ENCODE data around the gene ZNF562. TPM values are rescaled to one million over a fixed set of nuclear protein-coding genes. Genes with fewer than 3 reads are reported as not detected.
A peak's percentile ranks its signal among the peaks of the same experiment; 100 is the strongest.

The ZNF562 gene
- polyA plus RNA-seq, 3 donors, result 19.9 to 27.2 (median 26.4) TPM

DNA sequence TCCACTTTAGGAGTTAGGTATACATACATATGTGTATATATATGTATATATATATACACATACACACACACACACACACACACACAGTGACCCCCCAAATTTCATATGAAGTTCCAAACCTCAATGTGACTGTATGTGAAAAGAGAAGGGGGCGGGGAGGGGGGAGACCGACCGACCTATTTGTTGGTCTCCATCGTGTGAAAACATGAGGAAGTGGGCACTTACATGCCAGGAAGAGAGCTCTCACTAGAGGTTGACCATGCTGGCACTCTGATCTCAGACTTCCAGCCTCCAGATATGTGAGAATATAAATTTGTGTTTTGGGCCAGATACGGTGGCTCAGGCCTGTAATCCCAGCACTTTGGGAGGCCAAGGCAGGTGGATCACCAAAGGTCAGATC is 24.6 kb downstream of the ZNF562 start:
- no peak for DNase-seq

DNA sequence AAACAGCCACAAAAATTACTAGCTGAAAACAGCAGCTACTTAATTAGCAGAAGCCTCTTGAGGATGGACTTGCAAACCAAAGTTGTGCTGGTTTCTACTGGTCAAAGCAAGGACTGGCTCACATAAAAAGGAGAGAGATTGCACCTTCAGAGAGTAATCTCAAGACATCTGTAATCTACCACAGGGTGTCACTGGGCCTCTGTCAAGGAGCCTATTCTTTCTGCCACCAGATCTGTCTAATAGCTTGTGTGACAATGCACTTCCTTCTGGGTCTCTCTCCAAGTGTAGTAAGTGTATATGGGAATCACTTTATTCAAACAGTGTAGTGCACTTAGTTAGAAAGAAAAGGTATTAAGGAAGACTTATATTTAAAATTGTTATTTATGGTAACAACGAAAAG is 29.4 kb downstream of the ZNF562 start:
- DNase-seq, result no peak

DNA sequence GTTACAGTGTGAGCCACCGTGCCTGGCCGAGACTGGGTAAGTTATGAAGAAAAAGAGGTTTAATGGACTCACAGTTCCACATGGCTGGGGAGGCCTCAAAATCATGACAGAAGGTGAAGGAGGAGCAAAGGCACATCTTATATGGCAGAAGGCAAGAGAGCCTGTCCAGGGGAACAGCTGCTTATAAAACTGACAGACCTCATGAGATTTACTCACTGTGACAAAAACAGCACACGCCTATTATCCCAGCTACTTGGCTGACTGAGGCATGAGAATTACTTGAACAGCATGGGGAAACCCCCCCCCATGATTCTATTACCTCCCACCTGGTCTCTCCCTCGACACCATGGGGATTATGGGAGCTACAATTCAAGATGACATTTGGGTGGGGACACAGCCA is 30.4 kb downstream of the ZNF562 start:
- DNase-seq, result no peak

DNA sequence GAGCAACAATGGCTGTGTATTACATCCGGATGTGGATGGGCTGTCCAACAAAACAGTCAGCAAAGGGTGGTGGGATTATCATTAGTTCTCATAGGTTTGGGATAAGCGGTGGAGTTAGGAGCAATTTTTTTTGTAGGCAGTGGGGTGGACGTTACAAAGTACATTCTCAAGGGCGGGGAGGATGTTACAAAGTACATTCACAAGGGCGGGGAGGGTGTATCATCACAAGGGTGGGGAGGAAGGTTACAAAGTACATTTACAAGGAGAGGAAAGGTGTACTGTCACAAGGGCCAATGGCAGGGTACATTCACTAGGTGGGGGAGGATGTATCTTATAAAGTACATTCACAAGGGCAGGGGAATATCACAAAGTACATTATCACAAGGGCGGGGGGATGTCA is 33.1 kb downstream of the ZNF562 start:
- DNase-seq, result no peak

DNA sequence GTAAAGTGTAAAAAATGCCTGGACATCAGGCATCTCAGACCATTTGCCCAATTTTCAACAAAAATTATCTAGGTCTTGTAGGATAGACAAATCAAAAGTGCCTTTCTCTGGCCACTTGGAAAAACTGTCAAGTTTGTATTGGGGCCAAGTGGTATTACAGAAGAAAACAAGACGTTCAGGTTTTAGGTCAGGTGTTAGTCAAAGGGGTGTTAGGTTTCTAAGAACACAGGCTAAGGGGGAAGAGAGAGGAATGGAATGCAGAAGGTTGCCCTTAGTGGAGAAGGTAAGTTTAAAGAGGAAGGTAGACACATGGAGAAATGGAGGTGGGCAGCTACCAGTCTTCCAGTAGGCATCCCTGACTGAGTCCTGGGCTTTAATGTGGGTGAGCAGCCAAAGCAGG is 33.9 kb downstream of the ZNF562 start:
- no peak for DNase-seq

DNA sequence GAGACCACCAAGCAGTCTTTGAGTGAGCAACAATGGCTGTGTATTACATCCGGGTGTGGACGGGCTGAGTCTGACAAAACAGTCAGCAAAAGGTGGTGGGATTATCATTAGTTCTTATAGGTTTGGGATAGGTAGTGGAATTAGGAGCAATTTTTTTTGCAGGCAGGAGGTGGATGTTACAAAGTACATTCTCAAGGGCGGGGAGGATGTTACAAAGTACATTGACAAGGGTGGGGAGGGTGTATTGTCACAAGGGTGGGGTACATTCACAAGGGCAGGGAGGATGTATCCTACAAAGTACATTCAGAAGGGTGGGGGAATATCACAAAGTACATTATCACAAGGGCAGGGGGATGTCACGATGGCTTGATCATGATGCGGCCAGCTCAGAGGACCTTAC is 38.9 kb downstream of the ZNF562 start:
- DNase-seq, result no peak

DNA sequence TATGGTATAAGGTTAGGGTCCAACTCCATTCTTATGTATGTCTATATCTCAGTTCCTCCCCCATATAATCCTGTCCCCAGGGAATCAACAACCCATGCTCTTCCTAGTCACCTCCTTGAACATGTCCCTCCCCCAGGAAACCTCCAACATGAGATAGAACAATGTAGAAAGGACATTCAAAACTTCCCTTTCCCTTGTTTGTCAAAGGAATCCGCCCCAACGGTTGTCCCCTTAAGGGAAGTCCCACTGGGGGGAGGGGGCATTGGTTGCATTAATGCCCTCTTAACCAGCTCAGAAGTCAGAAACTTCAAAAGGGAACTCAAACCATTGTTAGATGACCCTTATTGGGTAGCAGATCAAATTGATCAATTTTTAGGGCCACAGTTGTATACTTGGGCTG is 47.0 kb downstream of the ZNF562 start:
- no peak for DNase-seq

DNA sequence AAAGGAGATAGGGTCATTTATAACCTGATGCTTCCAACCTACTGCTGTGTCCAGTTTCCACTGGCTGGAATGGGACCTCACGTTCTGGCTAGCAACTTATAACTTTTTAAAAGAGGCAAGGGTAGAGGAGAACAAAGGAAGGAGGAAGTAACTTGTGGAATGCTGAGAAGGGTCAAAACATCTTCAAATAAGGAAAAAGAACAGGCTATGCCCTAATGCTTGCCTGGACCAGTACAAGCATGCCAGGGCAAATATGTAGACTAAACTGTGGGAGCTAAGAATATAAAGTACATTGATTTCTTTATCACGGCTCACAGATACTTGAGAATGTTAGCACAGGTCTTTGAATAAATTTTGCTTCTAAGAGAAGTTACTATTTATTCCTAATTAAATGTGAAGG is 52.4 kb downstream of the ZNF562 start:
- no peak for DNase-seq

DNA sequence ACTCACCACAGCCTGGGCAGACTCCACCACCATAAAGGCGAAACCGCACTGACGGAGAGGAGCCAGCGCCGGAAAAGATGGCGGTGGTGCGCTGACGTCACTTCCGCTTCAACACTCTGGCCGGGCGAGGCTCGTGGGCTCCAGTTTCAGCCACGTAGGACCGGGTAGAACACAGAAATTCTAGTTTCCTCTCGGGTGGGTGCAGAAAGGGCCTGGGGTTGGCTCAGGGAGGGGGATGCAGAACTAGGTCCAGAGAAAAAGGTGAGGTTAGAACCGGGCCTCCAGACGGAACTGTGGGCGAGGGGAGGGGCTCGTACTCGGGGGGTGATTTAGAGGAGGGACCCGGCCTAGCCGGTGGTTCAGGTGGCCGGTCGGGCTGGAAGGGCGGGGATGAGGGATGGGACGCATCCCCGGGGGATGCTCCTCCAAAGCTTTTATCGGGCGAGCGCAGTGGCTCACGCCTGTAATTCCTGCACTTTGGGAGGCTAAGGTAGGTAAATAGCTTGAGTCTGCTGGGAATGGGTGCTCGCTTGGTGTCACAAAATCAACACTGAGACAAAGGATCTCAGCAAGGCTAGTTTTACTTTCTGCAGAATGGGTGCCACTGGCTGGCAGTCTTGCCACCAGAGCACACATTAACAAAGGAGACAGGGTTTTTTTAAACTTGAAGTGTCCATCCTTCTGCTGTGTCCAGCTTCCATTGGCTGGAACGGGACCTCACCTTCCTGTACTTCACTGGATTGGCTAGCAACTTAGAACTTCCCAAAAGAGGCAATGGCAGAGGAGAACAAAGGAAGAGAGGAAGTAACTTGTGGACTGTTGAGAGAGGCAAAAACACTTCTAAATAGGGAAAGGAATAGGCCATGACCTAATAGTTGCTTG is 53.5 kb downstream of the ZNF562 start, which contains the start of gene ZNF561:
ZNF561 (minus strand) TSS at position 77 of the 882 bp plus-strand sequence. CDS start 1,776 bp downstream, outside the sequence.
- DNase-seq, result peak; percentile 90

DNA sequence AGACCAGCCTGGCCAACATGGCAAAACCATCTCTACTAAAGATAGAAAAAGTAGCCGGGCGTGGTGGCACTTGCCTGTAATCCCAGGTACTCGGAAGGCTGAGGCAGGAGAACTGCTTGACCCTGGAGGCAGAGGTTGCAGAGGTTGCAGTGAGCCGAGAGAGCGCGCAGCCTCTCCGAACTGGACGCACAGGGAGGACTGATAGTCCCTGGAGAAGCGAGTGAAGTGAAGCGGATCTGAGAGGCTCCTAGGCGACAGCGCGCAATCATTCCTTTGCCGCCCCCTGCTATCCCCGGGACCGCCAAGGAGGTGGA is 54.1 kb downstream of the ZNF562 start:
- no peak for DNase-seq

DNA sequence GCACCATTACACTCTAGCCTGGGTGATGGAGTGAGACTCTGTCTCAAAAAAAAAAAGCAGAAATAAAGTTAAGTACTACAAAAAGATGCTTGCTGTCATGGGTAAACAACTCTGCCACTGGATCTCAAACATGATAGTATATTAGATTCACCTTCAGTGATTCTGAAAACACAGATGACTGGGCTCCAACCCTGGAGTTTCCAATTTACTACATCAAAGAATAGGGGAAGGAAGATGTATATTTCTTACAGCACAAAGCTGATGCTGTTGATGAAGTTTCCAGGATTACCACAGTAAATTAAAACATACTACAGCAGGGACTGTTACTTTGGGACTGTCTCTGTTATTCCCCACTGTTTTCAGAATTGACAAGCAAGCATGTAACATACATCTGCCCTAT is 59.1 kb downstream of the ZNF562 start:
- DNase-seq, result no peak

DNA sequence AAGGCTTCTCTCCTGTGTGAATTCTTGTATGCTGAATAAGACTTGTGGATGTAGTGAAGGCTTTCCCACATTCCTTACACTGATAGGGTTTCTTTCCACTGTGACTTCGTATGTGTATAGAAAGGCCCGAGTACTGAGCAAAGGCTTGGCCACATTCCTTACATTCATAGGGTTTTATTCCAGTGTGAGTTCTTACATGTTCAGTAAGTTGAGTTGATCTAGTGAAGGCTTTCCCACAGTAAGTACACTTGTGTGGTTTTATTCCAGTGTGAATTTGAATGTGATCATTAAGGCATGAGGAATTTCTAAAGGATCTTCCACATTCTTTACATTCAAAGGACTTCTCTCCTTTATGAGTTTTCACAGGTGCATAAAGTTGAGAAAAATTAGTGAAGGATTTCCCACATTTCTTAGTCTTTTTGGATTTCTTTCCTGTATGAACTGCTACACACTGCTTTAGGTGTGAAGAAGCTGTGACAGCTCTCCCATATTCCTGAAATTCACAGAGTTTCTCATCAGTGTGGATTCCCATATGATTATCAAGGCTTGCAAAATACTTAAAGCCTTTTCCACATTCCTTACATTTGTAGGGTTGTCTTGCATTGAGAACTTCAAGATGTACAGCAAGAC is 64.3 kb downstream of the ZNF562 start:
- DNase-seq, result no peak

DNA sequence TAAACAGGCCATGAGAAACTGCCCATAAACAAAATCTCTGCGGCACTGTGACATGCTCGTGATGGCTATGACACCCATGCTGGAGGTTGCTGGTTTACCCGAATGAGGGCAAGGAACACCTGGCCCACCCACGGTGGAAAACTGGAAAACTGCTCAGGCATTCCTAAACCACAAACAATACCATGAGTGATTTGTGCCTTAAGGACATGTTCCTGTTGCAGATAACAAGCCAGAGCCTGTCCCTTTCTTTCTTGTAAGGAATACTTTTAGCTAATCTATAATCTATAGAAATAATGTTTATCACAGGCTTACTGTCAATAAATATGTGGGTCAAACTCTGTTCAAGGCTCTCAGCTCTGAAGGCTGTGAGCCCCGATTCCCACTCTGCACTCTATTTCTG is 66.0 kb downstream of the ZNF562 start:
- DNase-seq, result no peak

DNA sequence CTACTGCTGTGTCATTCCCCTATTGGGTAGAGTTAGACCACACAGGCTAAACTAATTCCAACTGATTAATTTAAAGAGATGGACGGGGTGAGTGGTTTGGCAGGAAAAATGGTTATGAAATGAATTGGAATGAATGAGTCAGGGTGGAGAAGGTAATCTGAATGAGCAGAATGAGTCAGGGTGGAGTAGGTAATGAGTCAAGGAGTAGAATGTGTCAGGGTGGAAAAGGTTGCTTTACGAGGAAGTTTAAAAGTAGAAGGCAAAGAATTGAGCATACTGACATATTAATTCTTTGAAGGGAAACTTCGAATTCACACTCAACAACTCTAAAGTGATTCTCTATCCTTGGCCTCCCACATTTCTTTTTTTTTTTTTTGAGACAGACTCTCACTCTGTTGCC is 77.9 kb downstream of the ZNF562 start:
- no peak for DNase-seq

Other genes with a start within 250 kb of the ZNF562 start
- 10 to 100 TPM; 38.2 to 68.5 (median 57.5) TPM for gene ZNF266, start 239.5 kb downstream of the ZNF562 start, polyA plus RNA-seq (ENCODE audit: insufficient read length in 3 of 3)
- gene ZNF560, start 176.5 kb downstream of the ZNF562 start, polyA plus RNA-seq (ENCODE audit: insufficient read length in 3 of 3), result under 1 TPM; 0.38 to 0.98 (median 0.83) TPM
- gene ZNF426, start 136.5 kb downstream of the ZNF562 start, polyA plus RNA-seq (ENCODE audit: insufficient read length in 3 of 3), result 10 to 100 TPM; 19.2 to 25.6 (median 25.5) TPM
- 10 to 100 TPM; 14.4 to 31.7 (median 25.3) TPM for gene ZNF121, start 90.6 kb downstream of the ZNF562 start, polyA plus RNA-seq (ENCODE audit: insufficient read length in 3 of 3)
- gene ZNF561, start 53.9 kb downstream of the ZNF562 start, polyA plus RNA-seq (ENCODE audit: insufficient read length in 3 of 3), result 10 to 100 TPM; 43.7 to 58.9 (median 57.6) TPM
- 10 to 100 TPM; 16.8 to 40.0 (median 31.2) TPM for gene ZNF846, start 93.6 kb upstream of the ZNF562 start, polyA plus RNA-seq (ENCODE audit: insufficient read length in 3 of 3)
- gene FBXL12, start 144.0 kb upstream of the ZNF562 start, polyA plus RNA-seq (ENCODE audit: insufficient read length in 3 of 3), result 10 to 100 TPM; 29.8 to 38.6 (median 33.9) TPM
- 100 to 1,000 TPM; 275 to 319 (median 294) TPM for gene UBL5, start 152.8 kb upstream of the ZNF562 start, polyA plus RNA-seq (ENCODE audit: insufficient read length in 3 of 3)
- 10 to 100 TPM; 65.8 to 77.5 (median 76.9) TPM for gene PIN1, start 160.2 kb upstream of the ZNF562 start, polyA plus RNA-seq (ENCODE audit: insufficient read length in 3 of 3)